CD14-positive monocyte (primary cell): Measurements from ENCODE around the gene SLC25A14. TPM values are rescaled to one million over a fixed set of nuclear protein-coding genes. Genes with fewer than 3 reads are reported as not detected.
"Not testable (repeated sequence)": the region's sequence is repeated elsewhere in the genome, so short reads cannot be mapped to it uniquely, and the experiment has no call there.

Source experiments
- DNase-seq, 3 donors: peaks; one replicate each; pipeline ENCODE4 v3.0.0-alpha.2; 2011 to 2022
- H2AFZ ChIP-seq: 2 replicates; pipeline ENCODE4 v1.6.0; 2012; ENCODE audit warnings: mild to moderate bottlenecking, low read depth, low read length, inconsistent platforms; ENCODE audit not compliant: insufficient read depth, poor library complexity, severe bottlenecking
- H3K27ac ChIP-seq, 2 donors: 1 replicate in 1 of 2; 2 replicates in 1 of 2; pipeline ENCODE4 v1.5.1; 2012 to 2013; ENCODE audit warnings: low read length in 2 of 2, control low read depth in 1 of 2, inconsistent platforms in 1 of 2, low read depth in 1 of 2, mild to moderate bottlenecking in 1 of 2
- H3K27me3 ChIP-seq, 2 donors: one replicate each; pipeline versions ENCODE4 v1.6.0 to v1.6.1; 2011 to 2013; ENCODE audit warnings: low read length in 2 of 2; ENCODE audit not compliant: control insufficient read depth in 2 of 2, insufficient read depth in 2 of 2
- H3K36me3 ChIP-seq, 2 donors: replicated peaks in 1 of 2; 1 replicate in 1 of 2; 2 replicates in 1 of 2; pipeline versions ENCODE4 v1.5.1 to v1.6.1; 2012 to 2013; ENCODE audit warnings: low read length in 2 of 2, control low read depth in 1 of 2, inconsistent platforms in 1 of 2, mild to moderate bottlenecking in 1 of 2; ENCODE audit not compliant: insufficient read depth in 2 of 2, control insufficient read depth in 1 of 2
- H3K4me1 ChIP-seq, 2 donors: 1 replicate in 1 of 2; 2 replicates in 1 of 2; pipeline versions ENCODE4 v1.5.1 to v1.6.1; 2012 to 2013; ENCODE audit warnings: low read length in 2 of 2, control low read depth in 1 of 2, inconsistent platforms in 1 of 2, mild to moderate bottlenecking in 1 of 2, moderate library complexity in 1 of 2; ENCODE audit not compliant: insufficient read depth in 2 of 2, control insufficient read depth in 1 of 2
- H3K4me2 ChIP-seq: replicated peaks from 2 replicates; pipeline ENCODE3; 2012; ENCODE audit warnings: low read length, moderate library complexity, mild to moderate bottlenecking; ENCODE audit not compliant: poor library complexity, severe bottlenecking; ENCODE audit errors: extremely low read depth
- H3K4me3 ChIP-seq, 3 experiments: fragments of 200-600 bp in 1 of 3; sonication (generic) in 1 of 3; replicated peaks in 1 of 3; 1 replicate in 2 of 3; 2 replicates in 1 of 3; pipeline ENCODE4 v1.5.1; 2011 to 2013; ENCODE audit warnings: low read length in 3 of 3, mild to moderate bottlenecking in 3 of 3, control low read depth in 2 of 3, low read depth in 2 of 3, inconsistent platforms in 1 of 3, moderate library complexity in 1 of 3
- H3K79me2 ChIP-seq: 2 replicates; pipeline ENCODE4 v1.6.0; 2012; ENCODE audit warnings: mild to moderate bottlenecking, control low read depth, inconsistent platforms, low read length, moderate library complexity; ENCODE audit not compliant: insufficient read depth
- H3K9ac ChIP-seq: 2 replicates; pipeline ENCODE4 v1.6.0; 2017; ENCODE audit warnings: low read length, mild to moderate bottlenecking; ENCODE audit not compliant: insufficient read depth, poor library complexity, severe bottlenecking
- H3K9me3 ChIP-seq, 2 donors: replicated peaks in 1 of 2; 1 replicate in 1 of 2; 2 replicates in 1 of 2; pipeline versions ENCODE4 v1.5.1 to v1.6.1; 2012 to 2013; ENCODE audit warnings: low read length in 2 of 2, control low read depth in 1 of 2; ENCODE audit not compliant: control insufficient read depth in 1 of 2, insufficient read depth in 1 of 2
- H4K20me1 ChIP-seq: 2 replicates; pipeline ENCODE4 v1.6.0; 2012; ENCODE audit warnings: mild to moderate bottlenecking, low read length, control low read depth, moderate library complexity; ENCODE audit not compliant: insufficient read depth
- H3K27ac Mint-ChIP-seq, 7 donors: one replicate each; pipeline ENCODE4 v1.8.0; 2020; ENCODE audit warnings: mild to moderate bottlenecking in 7 of 7, mixed read lengths in 7 of 7, moderate library complexity in 6 of 7, inconsistent platforms in 2 of 7
- H3K27me3 Mint-ChIP-seq, 3 donors: one replicate each; pipeline ENCODE4 v1.8.0; 2021 to 2022; ENCODE audit warnings: low read depth in 3 of 3, mild to moderate bottlenecking in 3 of 3, mixed read lengths in 3 of 3, moderate library complexity in 3 of 3, inconsistent platforms in 1 of 3
- H3K36me3 Mint-ChIP-seq, 2 donors: one replicate each; pipeline ENCODE4 v1.8.0; 2020; ENCODE audit warnings: mixed read lengths in 2 of 2, inconsistent platforms in 1 of 2, mild to moderate bottlenecking in 1 of 2
- H3K4me1 Mint-ChIP-seq: one replicate; pipeline ENCODE4 v1.8.0; 2020; ENCODE audit warnings: mild to moderate bottlenecking, mixed read lengths
- H3K4me3 Mint-ChIP-seq, 2 donors: one replicate each; pipeline ENCODE4 v1.8.0; 2020; ENCODE audit warnings: mild to moderate bottlenecking in 2 of 2, mixed read lengths in 2 of 2, moderate library complexity in 1 of 2
- H3K9me3 Mint-ChIP-seq, 7 donors: one replicate each; pipeline ENCODE4 v1.8.0; 2020 to 2022; ENCODE audit warnings: mixed read lengths in 7 of 7, mild to moderate bottlenecking in 6 of 7, moderate library complexity in 6 of 7, inconsistent platforms in 2 of 7
- WGBS: methylation state at CpG from one replicate; pipeline ENCODE4 v1.1.5; 2013; ENCODE audit warnings: missing lambda C conversion rate; ENCODE audit not compliant: insufficient coverage; 5-methylcytosine and 5-hydroxymethylcytosine counted together
- intact Hi-C, 2 donors: fragments of 100-400 bp; cut with micrococcal nuclease; formaldehyde crosslinking; loops; one replicate each; pipeline versions ENCODE4 v1.15.0 to v1.15.1; 2023
- polyA plus RNA-seq, 3 donors: library from polyadenylated mRNA; depleted of rRNA in 1 of 3; unstranded in 2 of 3; stranded (reverse) in 1 of 3; fragments of 300-500 nt in 2 of 3; fragments of >200 nt in 1 of 3; fragmentation: Illumina TruSeq in 2 of 3; gene quantifications; 1 replicate in 2 of 3; 2 replicates in 1 of 3; pipeline ENCODE4 v1.2.3, GENCODE V29; 2012 to 2021
- TF ChIP-seq, protein P1 (sequence below): fragments of 200-600 bp; IDR thresholded peaks from one replicate; pipeline ENCODE4 v1.8.0; 2022; ENCODE audit warnings: antibody characterized with exemption, mild to moderate bottlenecking

Gene SLC25A14
- polyA plus RNA-seq, 3 donors: 7.5 to 19.2 (median 12.2) TPM

DNA sequence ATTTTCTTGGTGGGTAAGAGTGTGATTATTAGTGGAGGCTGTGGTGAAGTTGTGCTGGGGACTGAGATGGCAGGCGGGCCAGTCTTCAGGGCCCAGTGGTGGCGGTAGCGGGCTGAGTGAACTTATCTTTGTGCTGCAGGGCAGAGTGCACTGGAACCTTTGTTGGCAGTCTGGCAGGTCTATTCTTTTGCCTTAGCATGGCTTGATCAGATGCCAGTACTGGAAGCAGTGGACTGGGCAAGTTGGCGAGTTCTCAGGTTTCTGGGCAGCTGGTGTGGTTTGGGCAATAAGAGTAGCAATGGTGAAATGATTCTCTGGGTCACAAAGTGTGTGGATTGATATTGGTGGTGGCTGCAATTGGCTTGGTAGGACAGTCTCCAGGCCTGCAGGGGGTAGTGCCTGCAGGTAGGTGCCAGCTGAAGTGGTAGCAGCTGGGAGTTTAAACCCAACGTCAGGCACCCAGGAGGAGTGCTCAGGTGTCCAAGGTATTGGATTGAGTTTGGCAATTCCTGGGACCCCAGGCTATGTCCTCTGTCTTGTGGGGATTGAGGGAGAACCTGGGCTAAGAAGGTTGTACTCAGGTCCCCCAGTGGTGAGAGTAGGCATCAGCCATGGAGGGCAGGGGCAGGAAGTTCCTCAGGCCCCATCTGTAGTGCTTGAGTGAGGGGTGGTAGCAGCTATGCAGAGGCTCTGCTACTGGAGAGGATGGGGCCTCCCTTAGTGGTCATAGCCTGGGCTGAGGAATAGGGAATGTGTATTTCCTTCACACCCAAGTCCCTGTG is 34.9 kb upstream of the SLC25A14 start:
- no peak overlapping the region for H3K9ac ChIP-seq
- Mint-ChIP-seq H3K27ac (no peak overlapping the region), H3K9me3 (peaks cover 0 to 3% (median 2%) of the 10 kb centered on the region in 7 donors), H3K27me3 (peaks cover 0 to 3% (median 2%) of the 10 kb centered on the region in 3 donors), H3K4me3 (no peak overlapping the region), H3K4me1 (no peaks in the 10 kb centered on the region), H3K36me3 (no peaks in the 10 kb centered on the region)
- intact Hi-C loops: no loop called here
- H3K27ac ChIP-seq: no peak overlapping the region
- H3K36me3 ChIP-seq: no peaks in the 10 kb centered on the region
- H2AFZ ChIP-seq: no peak overlapping the region
- no peak overlapping the region for H3K4me2 ChIP-seq
- WGBS: 100% methylated on average over 4 of the region's 5 CpGs
- no peaks in the 10 kb centered on the region for H3K9me3 ChIP-seq
- no peaks in the 10 kb centered on the region for H3K79me2 ChIP-seq
- H3K4me3 ChIP-seq: no peak overlapping the region
- TF ChIP-seq, protein P1, sequence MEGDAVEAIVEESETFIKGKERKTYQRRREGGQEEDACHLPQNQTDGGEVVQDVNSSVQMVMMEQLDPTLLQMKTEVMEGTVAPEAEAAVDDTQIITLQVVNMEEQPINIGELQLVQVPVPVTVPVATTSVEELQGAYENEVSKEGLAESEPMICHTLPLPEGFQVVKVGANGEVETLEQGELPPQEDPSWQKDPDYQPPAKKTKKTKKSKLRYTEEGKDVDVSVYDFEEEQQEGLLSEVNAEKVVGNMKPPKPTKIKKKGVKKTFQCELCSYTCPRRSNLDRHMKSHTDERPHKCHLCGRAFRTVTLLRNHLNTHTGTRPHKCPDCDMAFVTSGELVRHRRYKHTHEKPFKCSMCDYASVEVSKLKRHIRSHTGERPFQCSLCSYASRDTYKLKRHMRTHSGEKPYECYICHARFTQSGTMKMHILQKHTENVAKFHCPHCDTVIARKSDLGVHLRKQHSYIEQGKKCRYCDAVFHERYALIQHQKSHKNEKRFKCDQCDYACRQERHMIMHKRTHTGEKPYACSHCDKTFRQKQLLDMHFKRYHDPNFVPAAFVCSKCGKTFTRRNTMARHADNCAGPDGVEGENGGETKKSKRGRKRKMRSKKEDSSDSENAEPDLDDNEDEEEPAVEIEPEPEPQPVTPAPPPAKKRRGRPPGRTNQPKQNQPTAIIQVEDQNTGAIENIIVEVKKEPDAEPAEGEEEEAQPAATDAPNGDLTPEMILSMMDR: no peak
- no peaks in the 10 kb centered on the region for H3K4me1 ChIP-seq
- no peak for DNase-seq
- H4K20me1 ChIP-seq: no peaks in the 10 kb centered on the region
- H3K27me3 ChIP-seq: no peaks in the 10 kb centered on the region

DNA sequence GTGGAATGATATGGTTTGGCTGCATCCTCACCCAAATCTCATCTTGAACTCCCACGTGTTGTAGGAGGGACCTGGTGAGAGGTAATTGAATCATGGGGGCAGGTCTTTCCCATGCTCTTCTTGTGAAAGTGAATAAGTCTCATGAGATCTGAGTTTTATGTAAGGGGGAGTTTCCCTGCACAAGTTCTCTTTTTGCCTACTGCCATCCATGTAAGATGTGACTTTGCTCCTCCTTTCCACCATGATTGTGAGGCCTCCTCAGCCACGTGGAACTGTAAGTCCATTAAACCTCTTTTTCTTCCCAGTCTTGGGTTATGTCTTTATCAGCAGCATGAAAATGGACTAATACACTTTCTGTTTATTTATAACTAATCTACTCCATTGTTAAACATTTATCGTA is 19.8 kb upstream of the SLC25A14 start:
- DNase-seq, H3K9ac ChIP-seq, H3K27me3 ChIP-seq, H3K36me3 ChIP-seq, H3K4me3 ChIP-seq, H3K4me3 Mint-ChIP-seq, H3K4me1 Mint-ChIP-seq, H3K36me3 Mint-ChIP-seq, H4K20me1 ChIP-seq, H3K27ac ChIP-seq, H2AFZ ChIP-seq, H3K79me2 ChIP-seq, H3K9me3 ChIP-seq, H3K4me2 ChIP-seq, H3K27ac Mint-ChIP-seq, H3K27me3 Mint-ChIP-seq, H3K4me1 ChIP-seq, intact Hi-C loops: not testable (repeated sequence)
- no CpG with 5 or more reads among the region's 3 CpGs for WGBS
- peaks cover 0 to 15% (median 9%) of the 10 kb centered on the region in 7 donors for H3K9me3 Mint-ChIP-seq
